Measurements from ENCODE around the gene BAK1. TPM values are rescaled to one million over a fixed set of nuclear protein-coding genes. Genes with fewer than 3 reads are reported as not detected.

The BAK1 gene
- total and polyA plus RNA-seq, 2 donors (not counting 3 experiments of a cell fraction or from before 2014, with no cell fraction given), result 25.4 to 37.1 TPM

GRCh38 chr6:33547499-33547898, 32.6 kb downstream of the BAK1 start:
- H3K79me2 ChIP-seq (ENCODE audit: control insufficient read depth, insufficient read depth, low read length), result no peaks in the 10 kb centered on the region
- H3K4me1 ChIP-seq (ENCODE audit: control insufficient read depth, extremely low read depth, insufficient read depth, low read length), result no peaks in the 10 kb centered on the region
- no peaks in the 10 kb centered on the region for H3K9me1 ChIP-seq (replicated peaks; ENCODE audit: control insufficient read depth, extremely low read depth, insufficient read depth, low read length)
- no peak overlapping the region for H2AFZ ChIP-seq (ENCODE audit: low read depth, low read length)
- CTCF ChIA-PET, result interaction anchor here (1.1 to 1.4 kb wide), 3 partner anchors 17 to 84 kb away, joined by 3 read pairs; no protein-coding TSS in a partner anchor
- DNase-seq (ENCODE audit: low read depth, low spot score) (no peak), FAIRE-seq (no peak)
- H3K4me3 ChIP-seq (replicated peaks in 1 of 3; ENCODE audit: insufficient read depth in 1 of 3, low read depth in 1 of 3, low read length in 3 of 3), result no peak overlapping the region
- no peaks in the 10 kb centered on the region for H3K27me3 ChIP-seq (ENCODE audit: control insufficient read depth in 2 of 2, insufficient read depth in 2 of 2, low read length in 2 of 2)
- no peak overlapping the region for H3K4me2 ChIP-seq (ENCODE audit: insufficient read depth, low read length)
- no peaks in the 10 kb centered on the region for H3K9me3 ChIP-seq (replicated peaks; ENCODE audit: control insufficient read depth, insufficient read depth, low read length)
- no peak overlapping the region for H3K27ac ChIP-seq (ENCODE audit: insufficient read depth, low read depth, low read length)
- TF ChIP-seq CTCF (IDR thresholded peaks at IDR 0.05; ENCODE audit: extremely low read depth in 1 of 2, insufficient read depth in 1 of 2, low read depth in 1 of 2, low read length in 2 of 2), result no peak
- intact Hi-C loops (cut with micrococcal nuclease) (no loop called here), dilution Hi-C loops (cut with MboI; ENCODE audit: extremely low pct_ligation_motif_present, low sequenced_read_pairs) (no loop called here)
- BruUV-seq (replicated peaks), result no TSS peak
- no peaks in the 10 kb centered on the region for H3K36me3 ChIP-seq (ENCODE audit: control insufficient read depth in 2 of 2, extremely low read depth in 1 of 2, insufficient read depth in 2 of 2, low read length in 2 of 2)
- POLR2A ChIA-PET, result no interaction called here
- no peaks in the 10 kb centered on the region for H4K20me1 ChIP-seq (replicated peaks; ENCODE audit: control insufficient read depth, extremely low read depth, insufficient read depth, low read length)
- no peak overlapping the region for H3K9ac ChIP-seq (replicated peaks; ENCODE audit: extremely low read depth, insufficient read depth, low read length)

GRCh38 chr6:33546766-33547165, 33.3 kb downstream of the BAK1 start:
- no peak for TF ChIP-seq MAX (IDR thresholded peaks at IDR 0.05; ENCODE audit: insufficient read depth, insufficient read length)
- TF ChIP-seq CTCF (IDR thresholded peaks at IDR 0.05; ENCODE audit: extremely low read depth in 1 of 2, insufficient read depth in 1 of 2, low read depth in 1 of 2, low read length in 2 of 2), result no peak
- no peak for TF ChIP-seq EZH2 (IDR thresholded peaks at IDR 0.05; ENCODE audit: borderline replicate concordance, low read depth, low read length, severe bottlenecking)
- TF ChIP-seq MYC (IDR thresholded peaks at IDR 0.05; ENCODE audit: low read depth, low read length), result no peak
- no peak for TF ChIP-seq POLR2A (IDR thresholded peaks at IDR 0.05; ENCODE audit: low read depth, low read length)
- TF ChIP-seq JUN (IDR thresholded peaks at IDR 0.05; ENCODE audit: borderline replicate concordance, insufficient read depth, insufficient read length, low read depth), result no peak
- no peak for TF ChIP-seq FOS (IDR thresholded peaks at IDR 0.05; ENCODE audit: borderline replicate concordance, insufficient read depth, low read length)
- TF ChIP-seq POLR2AphosphoS5 (IDR thresholded peaks at IDR 0.05; ENCODE audit: insufficient read depth, low read depth, low read length), result no peak
- no peak for TF ChIP-seq GATA2 (IDR thresholded peaks at IDR 0.05; ENCODE audit: insufficient read depth, insufficient read length, low read depth, low read length)
- Histone ChIP-seq H3K9me1 (replicated peaks; ENCODE audit: control insufficient read depth, extremely low read depth, insufficient read depth, low read length) (no peaks in the 10 kb centered on the region), H3K27ac (ENCODE audit: insufficient read depth, low read depth, low read length) (no peak overlapping the region), H3K79me2 (ENCODE audit: control insufficient read depth, insufficient read depth, low read length) (no peaks in the 10 kb centered on the region), H3K4me3 (replicated peaks in 1 of 3; ENCODE audit: insufficient read depth in 1 of 3, low read depth in 1 of 3, low read length in 3 of 3) (no peak overlapping the region), H3K9me3 (replicated peaks; ENCODE audit: control insufficient read depth, insufficient read depth, low read length) (no peaks in the 10 kb centered on the region), H3K27me3 (ENCODE audit: control insufficient read depth in 2 of 2, insufficient read depth in 2 of 2, low read length in 2 of 2) (no peaks in the 10 kb centered on the region), H3K4me2 (ENCODE audit: insufficient read depth, low read length) (no peak overlapping the region), H3K9ac (replicated peaks; ENCODE audit: extremely low read depth, insufficient read depth, low read length) (no peak overlapping the region), H3K36me3 (ENCODE audit: control insufficient read depth in 2 of 2, extremely low read depth in 1 of 2, insufficient read depth in 2 of 2, low read length in 2 of 2) (no peaks in the 10 kb centered on the region), H4K20me1 (replicated peaks; ENCODE audit: control insufficient read depth, extremely low read depth, insufficient read depth, low read length) (no peaks in the 10 kb centered on the region), H3K4me1 (ENCODE audit: control insufficient read depth, extremely low read depth, insufficient read depth, low read length) (no peaks in the 10 kb centered on the region), H2AFZ (ENCODE audit: low read depth, low read length) (no peak overlapping the region)
- DNase-seq (ENCODE audit: low read depth, low spot score) (no peak), FAIRE-seq (no peak)
- CTCF ChIA-PET, result interaction anchor here (0.6 to 1.4 kb wide), 3 partner anchors 16 to 245 kb away, joined by 3 read pairs; no protein-coding TSS in a partner anchor
- no TSS peak for BruUV-seq (replicated peaks)
- intact Hi-C loops (cut with micrococcal nuclease), result no loop called here
- dilution Hi-C loops (cut with MboI; ENCODE audit: extremely low pct_ligation_motif_present, low sequenced_read_pairs), result no loop called here
- POLR2A ChIA-PET, result no interaction called here
